IMR-90 (cell line): Measurements from ENCODE around the gene RGL1. TPM values are rescaled to one million over a fixed set of nuclear protein-coding genes. Genes with fewer than 3 reads are reported as not detected.

Source experiments
- ATAC-seq: fragments of 200-7000 bp; cut with Tn5 transposase; 2 replicates; pipeline ENCODE4 v1.9.1; 2020; ENCODE audit warnings: low read depth, mild to moderate bottlenecking, moderate library complexity
- BruUV-seq: library from RNA; stranded (reverse); fragments of 400-500 nt; replicated peaks from 2 replicates; lab custom pipeline; 2021; lab: Mats Ljungman, UMichigan
- CTCF ChIA-PET: fragments of 300-600 bp; formaldehyde crosslinking; extraction: SDS; loops from one replicate; lab custom pipeline; 2021; ENCODE audit warnings: antibody characterized with exemption; lab: Yijun Ruan, JAX
- POLR2A ChIA-PET: fragments of 300-600 bp; sonication (Branson Sonifier 250); formaldehyde crosslinking; loops from one replicate; lab custom pipeline; 2022; ENCODE audit warnings: antibody characterized with exemption; ENCODE audit not compliant: unreplicated experiment; lab: Charles Lee
- DNase-seq: peaks from one replicate; pipeline ENCODE4 v3.0.0; 2013
- H2AFZ ChIP-seq: replicated peaks from 2 replicates; pipeline ENCODE3; 2013; ENCODE audit warnings: low read length, mild to moderate bottlenecking; ENCODE audit not compliant: poor library complexity
- H2AK5ac ChIP-seq: 2 replicates; pipeline ENCODE4 v1.6.1; 2013; ENCODE audit warnings: low read depth, low read length, inconsistent platforms
- H2AK9ac ChIP-seq: replicated peaks from 2 replicates; pipeline ENCODE3; 2013; ENCODE audit warnings: mild to moderate bottlenecking, low read depth, low read length, moderate library complexity; ENCODE audit not compliant: poor library complexity
- H2BK120ac ChIP-seq: 2 replicates; pipeline ENCODE4 v1.6.1; 2013; ENCODE audit warnings: low read depth, low read length, inconsistent platforms
- H2BK15ac ChIP-seq: 3 replicates; pipeline ENCODE4 v1.6.1; 2013; ENCODE audit warnings: low read depth, low read length, inconsistent platforms
- H2BK20ac ChIP-seq: 2 replicates; pipeline ENCODE4 v1.6.1; 2013; ENCODE audit warnings: low read depth, mild to moderate bottlenecking, inconsistent platforms, low read length, moderate library complexity
- H2BK5ac ChIP-seq: 2 replicates; pipeline ENCODE4 v1.6.1; 2013; ENCODE audit warnings: mild to moderate bottlenecking, low read depth, low read length, inconsistent platforms; ENCODE audit not compliant: poor library complexity, severe bottlenecking
- H3K14ac ChIP-seq: replicated peaks from 2 replicates; pipeline ENCODE4 v1.6.1; 2013; ENCODE audit warnings: low read depth, low read length, inconsistent platforms
- H3K18ac ChIP-seq: 2 replicates; pipeline ENCODE4 v1.6.1; 2013; ENCODE audit warnings: low read depth, low read length, control low read depth
- H3K23ac ChIP-seq: 2 replicates; pipeline ENCODE4 v1.6.1; 2013; ENCODE audit warnings: low read depth, low read length, inconsistent platforms
- H3K27ac ChIP-seq: 2 replicates; pipeline ENCODE4 v1.5.1; 2013; ENCODE audit warnings: mild to moderate bottlenecking, control low read depth, low read length; ENCODE audit not compliant: insufficient read depth
- H3K27me3 ChIP-seq: 2 replicates; pipeline ENCODE4 v1.6.1; 2013; ENCODE audit warnings: low read length; ENCODE audit not compliant: control insufficient read depth, insufficient read depth
- H3K36me3 ChIP-seq: 2 replicates; pipeline ENCODE4 v1.6.1; 2013; ENCODE audit warnings: low read length, mixed read lengths; ENCODE audit not compliant: control insufficient read depth, insufficient read depth
- H3K4ac ChIP-seq: 2 replicates; pipeline ENCODE4 v1.6.1; 2013; ENCODE audit warnings: low read depth, low read length, inconsistent platforms
- H3K4me1 ChIP-seq: 2 replicates; pipeline ENCODE4 v1.6.1; 2013; ENCODE audit warnings: low read length, mixed read lengths; ENCODE audit not compliant: control insufficient read depth, insufficient read depth
- H3K4me2 ChIP-seq: 2 replicates; pipeline ENCODE4 v1.6.1; 2013; ENCODE audit warnings: low read depth, mild to moderate bottlenecking, control low read depth, low read length, moderate library complexity
- H3K4me3 ChIP-seq: 2 replicates; pipeline ENCODE4 v1.5.1; 2013; ENCODE audit warnings: low read depth, mild to moderate bottlenecking, control low read depth, low read length, moderate library complexity; ENCODE audit not compliant: insufficient read depth
- H3K56ac ChIP-seq: 2 replicates; pipeline ENCODE4 v1.6.1; 2013; ENCODE audit warnings: low read length, inconsistent platforms; ENCODE audit not compliant: insufficient read depth; ENCODE audit errors: extremely low read depth
- H3K79me1 ChIP-seq, 2 experiments: 2 replicates each; pipeline ENCODE4 v1.6.1; 2013; ENCODE audit warnings: low read length in 2 of 2, inconsistent platforms in 1 of 2, low read depth in 1 of 2
- H3K9ac ChIP-seq: 2 replicates; pipeline ENCODE4 v1.6.1; 2013; ENCODE audit warnings: low read depth, low read length, control low read depth
- H3K9me1 ChIP-seq: 2 replicates; pipeline ENCODE4 v1.6.1; 2013; ENCODE audit warnings: low read length, inconsistent platforms; ENCODE audit not compliant: insufficient read depth
- H3K9me3 ChIP-seq: 2 replicates; pipeline ENCODE4 v1.6.1; 2013; ENCODE audit warnings: low read length; ENCODE audit not compliant: control insufficient read depth, insufficient read depth
- H4K20me1 ChIP-seq: 2 replicates; pipeline ENCODE4 v1.6.1; 2013; ENCODE audit warnings: low read length, inconsistent platforms; ENCODE audit not compliant: insufficient read depth
- H4K5ac ChIP-seq: 2 replicates; pipeline ENCODE4 v1.6.1; 2013; ENCODE audit warnings: mild to moderate bottlenecking, low read depth, low read length, control low read depth
- H4K8ac ChIP-seq, 2 experiments: 2 replicates each; pipeline ENCODE4 v1.6.1; 2013; ENCODE audit warnings: low read depth in 2 of 2, low read length in 2 of 2, control low read depth in 1 of 2, inconsistent platforms in 1 of 2
- H4K91ac ChIP-seq: 2 replicates; pipeline ENCODE4 v1.6.1; 2013; ENCODE audit warnings: low read depth, low read length, inconsistent platforms; ENCODE audit not compliant: insufficient read depth
- CHD1 ChIP-seq: IDR thresholded peaks from 2 replicates; pipeline ENCODE4 v1.6.1; 2012; ENCODE audit warnings: low read depth, low read length, improper control_type of control experiment
- FOS ChIP-seq: fragments of 150-350 bp; IDR thresholded peaks from 2 replicates; pipeline ENCODE4 v1.6.1; 2016; ENCODE audit warnings: low read depth, low read length
- MAFK ChIP-seq: IDR thresholded peaks from 2 replicates; pipeline ENCODE4 v1.6.1; 2012; ENCODE audit warnings: low read depth, low read length, improper control_type of control experiment
- MAZ ChIP-seq: IDR thresholded peaks from 2 replicates; pipeline ENCODE4 v1.6.1; 2012; ENCODE audit warnings: low read depth, mild to moderate bottlenecking, low read length, improper control_type of control experiment, moderate library complexity, borderline replicate concordance
- NFE2L2 ChIP-seq: fragments of 150-350 bp; IDR thresholded peaks from 2 replicates; pipeline ENCODE4 v1.6.1; 2016; ENCODE audit warnings: low read depth, mild to moderate bottlenecking, low read length
- POLR2A ChIP-seq: IDR thresholded peaks from 2 replicates; pipeline ENCODE4 v1.6.1; 2012; ENCODE audit warnings: mild to moderate bottlenecking, low read depth, low read length
- RAD21 ChIP-seq: IDR thresholded peaks from 2 replicates; pipeline ENCODE4 v1.6.1; 2012; ENCODE audit warnings: low read length, improper control_type of control experiment
- WGBS, 2 experiments: methylation state at CpG; one replicate each; pipeline versions ENCODE4 v1.1.5 to v1.1.7; 2013; ENCODE audit warnings: missing lambda C conversion rate in 2 of 2; ENCODE audit not compliant: insufficient read length in 1 of 2; ENCODE audit errors: extremely low coverage in 2 of 2; 5-methylcytosine and 5-hydroxymethylcytosine counted together
- dilution Hi-C: fragments of 300-500 bp; cut with HindIII; formaldehyde crosslinking; loops from one replicate; pipeline ENCODE4 v1.14.3; 2018; ENCODE audit warnings: low sequenced_read_pairs; ENCODE audit not compliant: unreplicated experiment
- in situ Hi-C: fragments of 300-500 bp; cut with MboI; formaldehyde crosslinking; loops from 3 replicates; pipeline ENCODE4 v1.14.3; 2019; ENCODE audit warnings: low sequenced_read_pairs, inconsistent platforms, mixed read lengths
- intact Hi-C: fragments of 100-400 bp; cut with micrococcal nuclease; formaldehyde crosslinking; loops from 2 replicates; pipeline ENCODE4 v1.10.0; 2022
- polyA plus RNA-seq, 3 experiments: library from polyadenylated mRNA; depleted of rRNA; stranded (reverse); fragments of >200 nt; gene quantifications; 2 replicates each; pipeline ENCODE4 v1.2.3, GENCODE V29; 2012; ENCODE audit warnings: low replicate concordance in 1 of 3
- total RNA-seq: library from RNA; depleted of rRNA; stranded (reverse); fragments of >200 nt; gene quantifications from 2 replicates; pipeline ENCODE4 v1.2.3, GENCODE V29; 2012
- TF ChIP-seq, protein P1 (sequence below): conservative IDR thresholded peaks from 2 replicates; pipeline ENCODE4 v1.5.1; 2012; ENCODE audit warnings: mild to moderate bottlenecking, low read depth, low read length, improper control_type of control experiment

Gene RGL1
- total and polyA plus RNA-seq, 2 of the 4 experiments (the other 2 are of a cell fraction): 4.7 to 7.5 TPM

DNA sequence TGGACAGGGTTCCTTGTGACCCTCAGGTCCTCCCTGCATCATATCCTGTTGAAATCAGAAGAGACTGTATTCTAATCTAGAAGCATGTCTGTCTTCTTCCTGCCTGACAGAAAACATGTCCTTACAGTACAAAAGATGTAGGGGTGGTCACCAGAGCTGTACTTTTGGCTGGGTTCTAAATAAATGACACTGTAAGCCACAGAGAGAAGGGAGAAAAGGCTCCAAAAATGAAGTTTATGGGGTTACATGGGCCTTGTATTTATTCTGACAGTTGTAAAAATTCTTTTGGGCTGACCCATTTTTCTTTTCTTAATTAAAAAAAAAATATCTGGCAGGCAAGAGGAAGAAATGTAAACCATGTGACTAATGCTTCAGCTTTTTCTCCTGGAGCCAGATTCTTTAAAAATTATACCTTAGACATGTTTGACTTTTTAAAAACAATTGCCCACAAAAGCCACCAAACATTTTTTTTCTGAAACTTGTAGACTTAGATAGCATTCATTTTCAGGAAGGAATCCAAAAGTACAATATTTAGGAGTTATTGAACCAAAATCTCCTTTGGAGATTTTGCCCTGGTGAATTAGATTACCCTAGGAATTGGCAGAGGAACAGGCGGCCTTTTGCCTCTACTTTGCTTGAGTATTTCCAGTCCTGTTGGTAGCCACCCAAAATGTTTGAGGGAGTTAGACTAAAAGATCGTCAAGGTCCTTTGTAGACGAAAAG, 17.1 kb downstream of the RGL1 start:
- peak overlapping the region; percentile 83; the same call in 1 of the 2 replicates for H3K18ac ChIP-seq
- peak overlapping the region; percentile 27 to 82 for H4K8ac ChIP-seq
- intact Hi-C loops: no loop called here
- WGBS, 2 experiments: 67% methylated on average over 1 of the region's 3 CpGs; no CpG with 5 or more reads in 1 of the 2 experiments
- H3K27me3 ChIP-seq: no peaks in the 10 kb centered on the region
- H3K79me1 ChIP-seq: peaks cover 3 to 28% of the 10 kb centered on the region in 2 experiments; a peak in 3 of 4 replicates
- H3K4me3 ChIP-seq: no peak overlapping the region
- H2BK20ac ChIP-seq: peak overlapping the region; percentile 88
- H2AK5ac ChIP-seq: peak overlapping the region; percentile 50; the same call in 1 of the 2 replicates
- peak overlapping the region; percentile 9; the same call in 1 of the 2 replicates for H4K5ac ChIP-seq
- in situ Hi-C loops: no loop called here
- peak overlapping the region; percentile 89 for H2BK120ac ChIP-seq
- H2AFZ ChIP-seq: no peak overlapping the region
- H3K14ac ChIP-seq: peak overlapping the region; percentile 81
- no peak overlapping the region for H3K9ac ChIP-seq
- H3K23ac ChIP-seq: peak overlapping the region; percentile 87
- ATAC-seq (peak; percentile 62), DNase-seq (peak; percentile 44)
- H3K4ac ChIP-seq: peak overlapping the region; percentile 72
- H2AK9ac ChIP-seq: no peak overlapping the region
- ChIA-PET POLR2A (interaction anchor here (0.6 kb wide), 1 partner anchor 49 kb away, joined by 3 read pairs; no protein-coding TSS in a partner anchor), CTCF (interaction anchor here (0.7 kb wide), 1 partner anchor 68 kb away, joined by 3 read pairs; no protein-coding TSS in a partner anchor)
- TF ChIP-seq FOS (no peak), MAZ (no peak), MAFK (no peak), POLR2A (no peak), RAD21 (no peak), CHD1 (no peak), NFE2L2 (no peak)
- TF ChIP-seq, protein P1, sequence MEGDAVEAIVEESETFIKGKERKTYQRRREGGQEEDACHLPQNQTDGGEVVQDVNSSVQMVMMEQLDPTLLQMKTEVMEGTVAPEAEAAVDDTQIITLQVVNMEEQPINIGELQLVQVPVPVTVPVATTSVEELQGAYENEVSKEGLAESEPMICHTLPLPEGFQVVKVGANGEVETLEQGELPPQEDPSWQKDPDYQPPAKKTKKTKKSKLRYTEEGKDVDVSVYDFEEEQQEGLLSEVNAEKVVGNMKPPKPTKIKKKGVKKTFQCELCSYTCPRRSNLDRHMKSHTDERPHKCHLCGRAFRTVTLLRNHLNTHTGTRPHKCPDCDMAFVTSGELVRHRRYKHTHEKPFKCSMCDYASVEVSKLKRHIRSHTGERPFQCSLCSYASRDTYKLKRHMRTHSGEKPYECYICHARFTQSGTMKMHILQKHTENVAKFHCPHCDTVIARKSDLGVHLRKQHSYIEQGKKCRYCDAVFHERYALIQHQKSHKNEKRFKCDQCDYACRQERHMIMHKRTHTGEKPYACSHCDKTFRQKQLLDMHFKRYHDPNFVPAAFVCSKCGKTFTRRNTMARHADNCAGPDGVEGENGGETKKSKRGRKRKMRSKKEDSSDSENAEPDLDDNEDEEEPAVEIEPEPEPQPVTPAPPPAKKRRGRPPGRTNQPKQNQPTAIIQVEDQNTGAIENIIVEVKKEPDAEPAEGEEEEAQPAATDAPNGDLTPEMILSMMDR: no peak
- H3K4me1 ChIP-seq: peaks cover 7% of the 10 kb centered on the region; the same call in 1 of the 2 replicates
- H3K9me3 ChIP-seq: no peaks in the 10 kb centered on the region
- H4K20me1 ChIP-seq: no peaks in the 10 kb centered on the region
- H3K9me1 ChIP-seq: peaks cover 8% of the 10 kb centered on the region
- peak overlapping the region; percentile 89; the same call in 2 of the 3 replicates for H2BK15ac ChIP-seq
- H3K4me2 ChIP-seq: peak overlapping the region; percentile 19; the same call in 1 of the 2 replicates
- H3K56ac ChIP-seq: peak overlapping the region; percentile 75
- H3K27ac ChIP-seq: peak overlapping the region; percentile 56; the same call in 1 of the 2 replicates
- no TSS peak for BruUV-seq
- dilution Hi-C loops: no loop called here
- peak overlapping the region; percentile 78 for H2BK5ac ChIP-seq
- peak overlapping the region; percentile 74 for H4K91ac ChIP-seq
- H3K36me3 ChIP-seq: no peaks in the 10 kb centered on the region
